Right hindlimb (tissue), 1 donor: ENCODE results near the gene AFF3.
A peak's percentile ranks its signal among the peaks of the same experiment; 100 is the strongest.

Experiments
- DNase-seq: peaks from one replicate; pipeline ENCODE4 v3.0.0-alpha.2; 2018

AFF3 gene

DNA sequence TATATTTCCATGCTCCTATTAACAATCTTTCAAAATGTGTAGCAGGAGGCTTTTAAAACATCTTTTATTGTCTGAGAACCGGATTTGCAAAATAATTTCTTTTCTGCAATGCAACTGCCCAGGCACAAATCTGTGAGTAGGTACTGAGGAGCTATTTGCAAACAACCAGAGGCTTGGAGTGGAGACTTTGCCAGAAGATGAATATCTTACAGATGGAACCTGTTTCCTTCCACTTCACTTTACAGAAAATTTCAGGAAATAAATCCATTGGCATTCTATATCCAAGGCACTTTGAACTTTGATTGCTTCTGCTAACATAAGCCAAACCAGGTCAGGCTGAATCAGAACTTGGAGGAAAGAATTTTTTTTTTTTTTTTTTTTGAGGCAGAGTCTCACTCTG is 415.2 kb downstream of the AFF3 start:
- DNase-seq, result no peak

DNA sequence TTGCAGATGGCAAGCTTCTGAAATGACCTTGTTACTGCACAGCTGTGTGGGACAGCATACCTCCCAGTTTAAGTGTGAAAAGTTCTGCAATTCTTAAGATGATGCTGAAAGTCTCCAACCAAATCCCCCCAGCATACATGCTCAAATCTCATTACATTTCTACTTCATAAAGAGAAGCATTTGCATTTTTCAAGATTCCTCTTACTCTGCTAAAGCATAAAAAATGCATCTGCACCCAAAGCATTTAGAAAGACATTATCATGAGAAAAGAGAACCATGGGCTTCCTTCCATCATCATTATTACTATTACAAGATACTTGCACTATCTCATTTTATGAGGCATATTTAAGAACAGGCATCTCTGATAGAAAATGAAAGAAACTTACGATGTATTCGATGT is 415.7 kb downstream of the AFF3 start:
- no peak for DNase-seq

DNA sequence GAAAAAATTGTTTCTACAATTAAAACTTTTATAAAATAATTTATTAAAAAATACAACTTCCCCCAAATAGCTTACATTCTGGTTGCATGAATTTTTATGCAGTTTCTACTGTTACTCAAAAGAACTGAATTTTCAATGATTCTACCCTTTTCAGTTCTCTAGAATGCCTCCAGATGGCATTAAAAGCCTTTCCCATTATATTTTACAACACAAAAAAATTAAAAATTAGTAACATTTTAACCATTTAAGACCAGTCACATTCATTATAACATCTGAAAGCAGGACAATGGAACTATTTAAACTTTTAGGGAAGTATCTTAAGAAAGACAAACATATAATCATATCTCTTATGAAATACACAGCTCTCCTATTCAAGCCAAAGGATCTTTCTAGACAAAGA is 416.6 kb downstream of the AFF3 start:
- no peak for DNase-seq

DNA sequence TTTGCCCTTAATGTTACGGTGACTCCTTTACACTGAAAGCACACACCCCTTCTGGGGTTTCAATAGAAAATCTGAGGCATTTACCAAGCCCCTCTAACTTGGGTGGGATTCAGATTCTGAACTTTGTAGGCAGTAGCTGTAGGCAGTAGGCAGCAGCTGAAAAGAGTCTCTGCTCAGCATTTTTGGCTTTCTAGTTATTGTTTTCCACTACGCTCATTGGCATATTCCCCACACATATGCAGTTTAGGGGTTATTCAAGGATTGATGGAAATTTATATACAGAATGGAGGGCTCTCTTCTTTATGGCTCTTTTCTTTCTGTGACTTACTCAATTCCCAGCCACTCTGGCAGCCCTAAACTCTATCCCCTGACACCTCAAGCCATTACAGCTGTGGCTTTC is 419.9 kb downstream of the AFF3 start:
- DNase-seq, result no peak

DNA sequence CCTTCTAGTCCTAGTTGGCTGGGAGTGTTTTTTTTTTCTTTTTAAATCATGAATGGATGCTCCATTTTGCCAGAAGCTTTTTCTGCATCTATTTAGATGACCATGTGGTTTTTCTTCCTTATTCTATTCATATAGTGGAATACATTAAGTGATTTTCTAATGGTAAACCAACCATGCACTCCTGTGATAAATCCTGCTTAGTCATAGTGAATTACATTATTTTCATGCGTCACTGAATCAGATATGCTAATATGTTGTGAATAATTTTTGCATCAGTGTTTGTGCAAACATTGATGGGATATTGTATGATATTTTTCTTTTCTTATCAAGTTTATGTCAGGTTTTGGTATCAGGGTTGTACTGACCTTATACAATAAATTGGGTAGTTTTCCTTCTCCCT is 423.3 kb downstream of the AFF3 start:
- DNase-seq, result no peak

DNA sequence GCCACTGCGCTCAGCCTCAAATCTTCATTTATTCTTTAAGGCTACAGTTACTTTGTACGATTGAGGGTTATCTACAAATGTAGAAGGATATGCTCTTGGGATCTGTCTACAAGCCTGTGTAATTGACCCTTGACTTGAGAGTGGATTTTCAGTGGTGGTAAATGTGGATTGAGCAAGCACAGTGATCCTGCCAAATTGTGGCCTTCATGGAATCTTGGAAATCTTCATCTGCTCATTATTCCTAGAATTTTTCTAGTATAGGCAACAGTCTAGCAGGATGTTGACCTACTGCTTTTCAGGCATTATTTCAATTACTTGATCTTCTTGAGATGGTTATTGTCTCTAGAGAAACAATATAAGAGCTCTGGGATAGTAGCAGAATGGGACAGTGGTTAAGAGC is 426.4 kb downstream of the AFF3 start:
- DNase-seq, result no peak

DNA sequence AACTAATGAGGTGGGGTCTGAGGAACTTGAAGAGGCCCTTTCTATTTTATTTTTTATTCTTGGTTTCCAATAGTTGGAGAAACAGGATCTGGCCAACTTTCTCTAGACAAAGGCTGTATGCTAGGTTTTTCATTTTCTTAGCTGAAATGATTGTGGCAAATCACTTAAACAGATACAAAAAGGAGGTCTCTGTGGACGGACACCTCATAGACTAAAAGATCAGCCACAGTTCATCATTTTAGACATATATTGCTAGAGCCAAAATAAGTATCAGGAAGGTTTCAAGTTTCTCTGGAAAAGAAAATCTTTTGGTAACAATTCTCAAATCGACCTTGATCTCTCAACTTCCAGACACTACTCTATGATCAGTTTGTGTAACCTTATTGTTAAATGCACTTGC is 428.0 kb downstream of the AFF3 start:
- DNase-seq, result no peak

DNA sequence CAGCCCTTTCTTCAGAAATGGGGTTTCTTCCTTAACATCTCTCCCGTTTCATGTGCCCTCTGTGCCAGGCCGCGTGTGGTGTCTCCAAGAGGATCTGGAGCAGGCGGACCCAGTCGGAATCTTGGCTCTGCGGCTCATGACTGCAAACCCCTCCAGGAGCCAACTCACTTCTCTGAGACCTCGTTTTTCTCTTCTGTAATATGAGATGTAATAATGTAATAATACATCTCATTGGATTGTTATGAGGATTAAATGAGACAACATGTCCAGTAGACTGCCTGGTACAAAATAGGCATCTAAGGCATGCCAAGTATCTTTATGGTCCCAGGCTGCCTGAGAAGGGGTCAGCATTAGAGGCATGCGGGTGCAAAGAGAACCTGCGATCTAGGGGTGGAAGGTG is 431.2 kb downstream of the AFF3 start:
- no peak for DNase-seq

DNA sequence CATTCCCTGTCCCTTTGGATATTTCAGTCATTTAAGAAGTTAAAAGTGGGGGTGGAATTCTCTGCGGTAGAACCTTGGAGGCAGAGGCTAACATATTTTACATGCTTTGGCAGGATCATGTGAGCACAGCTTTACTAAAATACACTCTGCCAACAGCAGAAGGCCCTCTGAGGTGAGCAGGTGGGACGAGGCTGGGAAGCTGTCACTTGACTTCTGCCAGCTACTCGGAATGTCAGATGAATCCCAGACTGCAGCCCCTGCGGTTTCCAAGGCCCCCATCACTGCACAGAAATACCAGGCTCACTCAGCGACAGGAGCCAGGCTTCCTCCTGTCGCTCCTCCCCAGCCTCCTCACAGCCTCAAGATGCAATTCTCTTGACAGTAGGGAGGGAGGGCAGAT is 431.7 kb downstream of the AFF3 start:
- peak; percentile 77 for DNase-seq

DNA sequence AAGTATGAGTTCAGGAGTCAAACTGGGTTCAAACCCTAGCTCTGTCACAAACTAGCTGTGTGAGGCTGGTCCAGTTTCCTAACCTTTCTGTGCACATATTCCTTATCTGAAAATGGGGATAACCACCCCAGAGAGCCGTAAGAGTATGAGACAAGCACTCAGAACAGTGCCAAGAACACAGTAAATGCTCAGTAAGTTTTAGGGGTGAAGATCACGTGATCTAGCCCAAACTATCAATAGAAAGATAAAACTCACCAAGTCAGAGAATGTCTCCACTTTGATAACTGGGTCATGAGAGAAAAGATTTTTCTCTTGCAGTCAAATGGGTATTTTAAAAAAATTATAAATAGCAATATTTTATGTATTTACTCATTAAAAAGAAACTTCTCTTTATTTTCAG is 433.2 kb downstream of the AFF3 start:
- no peak for DNase-seq

DNA sequence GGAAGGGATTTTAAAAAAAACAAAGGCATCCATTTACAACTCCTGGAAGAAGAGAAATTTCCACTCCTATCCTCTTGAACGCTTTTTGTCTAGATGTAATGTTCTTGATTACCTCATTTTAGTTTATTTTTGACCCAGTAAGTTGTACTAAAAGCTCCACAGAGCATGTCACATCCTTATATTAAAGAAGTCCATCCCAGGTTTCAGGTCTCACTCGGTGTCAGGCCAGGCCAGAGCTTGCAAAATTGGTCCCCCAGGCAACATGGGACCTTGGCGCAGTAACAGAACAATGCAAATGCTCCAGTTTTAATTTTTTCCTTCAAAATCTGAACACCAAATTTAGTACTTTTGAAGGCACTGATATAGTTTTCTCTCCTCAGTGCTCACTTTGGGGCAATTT is 434.2 kb downstream of the AFF3 start:
- DNase-seq, result peak; percentile 76

DNA sequence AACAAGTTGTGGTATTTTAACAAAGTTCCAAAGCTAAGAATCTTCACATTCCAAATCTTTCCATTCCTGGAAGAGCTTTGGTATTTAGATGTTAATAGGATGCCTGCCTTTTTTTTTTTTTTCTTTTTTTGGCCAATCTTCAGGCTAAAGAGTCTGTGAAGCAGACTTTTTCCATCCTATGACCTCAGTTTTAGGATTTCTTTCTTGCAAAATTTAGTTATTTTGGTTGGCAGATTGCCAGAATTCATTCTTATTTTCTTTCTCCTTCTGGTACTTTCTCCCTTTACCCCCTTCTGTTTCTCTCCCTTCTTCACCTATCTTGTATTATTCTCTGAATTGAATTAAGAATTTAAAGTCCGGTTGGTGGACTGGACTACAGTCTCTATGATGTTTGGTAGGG is 434.8 kb downstream of the AFF3 start:
- no peak for DNase-seq

DNA sequence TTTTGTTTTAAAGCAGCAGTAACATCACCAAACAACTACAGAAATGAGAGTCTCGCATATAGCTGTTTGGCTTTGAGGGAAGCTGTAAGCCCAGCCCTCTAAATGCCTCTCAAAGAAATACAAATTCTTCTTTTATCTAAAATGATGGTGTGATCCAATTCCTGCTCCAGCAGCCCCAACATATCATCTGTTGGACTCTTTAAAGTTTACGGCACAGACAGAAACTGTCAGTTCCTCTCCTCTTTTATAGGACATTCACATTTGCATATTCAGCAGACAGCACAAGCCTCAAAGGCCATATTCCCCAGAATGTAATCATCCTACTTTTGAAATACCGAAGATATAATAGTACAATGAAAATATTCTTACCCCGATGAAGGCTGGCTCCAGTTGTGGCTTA is 435.7 kb downstream of the AFF3 start:
- DNase-seq, result no peak

DNA sequence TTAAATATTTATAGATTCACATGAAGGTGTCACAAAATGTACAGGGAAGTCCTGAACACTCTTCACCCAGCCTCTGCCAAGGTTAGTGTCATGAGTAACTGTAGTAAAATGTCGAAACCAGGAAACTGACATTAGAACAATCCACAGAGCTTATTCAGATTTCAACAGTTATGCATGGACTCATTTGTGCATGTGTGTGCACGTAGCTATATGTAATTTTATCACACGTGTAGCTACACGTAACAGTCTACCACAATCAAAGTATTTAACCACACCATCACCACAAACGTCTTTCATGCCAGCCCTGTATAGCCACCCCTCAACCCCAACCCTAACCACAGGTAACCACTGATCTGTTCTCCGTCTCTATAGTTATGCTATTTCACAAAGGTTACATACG is 440.9 kb downstream of the AFF3 start:
- no peak for DNase-seq

DNA sequence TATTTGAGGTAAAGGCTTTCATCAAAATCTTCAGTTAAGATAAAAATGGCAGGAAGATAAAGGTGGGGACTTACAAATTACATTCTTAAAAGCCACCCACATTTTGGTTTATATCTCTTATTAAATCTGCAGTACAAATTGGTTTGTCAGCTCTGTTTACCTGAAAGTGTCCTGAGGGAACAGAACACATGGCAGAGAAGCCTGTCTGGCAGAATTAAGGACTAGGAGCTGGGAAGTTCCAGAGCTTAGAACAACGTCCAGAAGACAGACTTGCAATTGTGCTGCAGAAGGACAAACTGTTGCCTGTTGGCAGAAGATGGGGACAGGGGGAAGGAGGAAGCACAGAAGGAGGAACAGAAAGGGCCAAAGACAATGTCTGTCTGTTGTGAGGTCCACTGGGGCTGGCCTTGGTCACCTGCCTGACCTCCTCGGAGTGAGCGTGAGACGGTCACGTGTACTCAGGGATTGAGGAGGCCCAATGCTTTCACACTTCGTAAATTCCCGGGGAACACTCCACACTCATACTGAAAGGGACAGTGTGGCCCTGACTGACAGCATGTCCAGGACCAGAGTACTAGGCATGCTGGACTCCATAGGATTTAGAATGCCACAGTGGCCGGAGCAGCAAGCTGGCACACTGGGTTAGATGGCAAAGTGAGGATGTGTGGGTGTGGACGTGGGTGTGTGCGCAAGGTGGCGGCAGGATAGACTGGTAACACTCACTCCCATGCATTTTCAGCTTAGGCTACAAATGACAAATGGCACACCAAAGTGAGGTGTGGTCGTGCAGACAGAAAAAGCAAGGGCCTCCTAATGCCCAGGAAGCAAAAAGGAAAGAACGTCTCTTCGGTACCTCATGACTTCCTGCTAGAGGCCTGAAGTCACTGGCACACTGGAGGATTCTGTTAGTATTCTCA is 441.6 kb downstream of the AFF3 start:
- no peak for DNase-seq

DNA sequence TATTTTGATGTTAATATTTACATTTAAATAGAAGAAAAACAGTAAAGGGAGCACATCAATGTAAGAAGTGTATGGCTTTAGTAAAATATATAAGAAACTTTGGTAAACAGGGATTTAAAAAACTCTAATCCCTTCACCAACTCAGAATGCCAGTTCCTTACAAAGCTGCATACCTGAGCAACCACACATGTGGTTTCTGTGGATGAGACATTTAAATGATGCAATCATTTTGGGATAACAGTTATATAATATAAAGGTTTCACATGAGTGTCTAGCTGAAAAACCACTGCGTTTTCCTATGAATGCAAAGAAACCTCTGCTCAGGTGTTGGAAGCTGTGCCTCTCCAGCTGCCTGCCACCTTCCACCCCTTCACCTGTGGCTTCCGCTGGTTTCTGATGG is 443.5 kb downstream of the AFF3 start:
- DNase-seq, result no peak

DNA sequence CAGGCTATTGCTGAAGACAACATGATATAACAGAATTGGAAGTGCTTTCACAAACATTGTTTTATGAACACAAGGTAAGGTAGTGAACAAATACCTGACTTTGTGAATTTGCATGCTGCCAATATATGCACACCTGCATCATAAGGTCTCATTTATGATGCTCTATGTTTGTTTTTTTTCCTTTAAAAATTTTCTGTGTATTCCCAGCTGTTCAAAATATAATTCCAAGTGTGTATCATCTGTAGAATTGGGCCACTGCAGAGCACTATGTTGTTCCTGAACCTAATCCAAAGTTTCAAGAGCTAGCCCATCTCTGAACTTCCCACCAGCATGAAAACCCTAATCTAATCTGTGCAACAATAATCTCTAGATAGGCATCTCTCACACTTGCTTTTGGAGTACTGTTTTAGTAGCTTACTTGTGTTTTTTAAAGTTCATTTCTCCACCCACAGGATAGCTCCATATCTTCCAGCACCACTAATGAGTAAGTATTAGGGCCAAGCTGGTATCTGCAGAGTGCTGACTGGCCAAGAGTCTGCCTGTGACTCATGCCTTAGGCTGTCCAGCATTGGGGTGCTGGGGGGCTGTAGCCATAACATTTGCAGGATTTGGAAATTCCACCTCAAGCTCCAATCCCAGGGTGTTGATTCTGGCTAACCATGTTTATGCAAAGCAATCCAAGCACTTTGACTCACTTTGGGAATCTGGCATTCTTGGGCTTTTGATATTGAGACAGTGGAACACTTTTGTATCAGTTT is 444.4 kb downstream of the AFF3 start:
- DNase-seq, result no peak

DNA sequence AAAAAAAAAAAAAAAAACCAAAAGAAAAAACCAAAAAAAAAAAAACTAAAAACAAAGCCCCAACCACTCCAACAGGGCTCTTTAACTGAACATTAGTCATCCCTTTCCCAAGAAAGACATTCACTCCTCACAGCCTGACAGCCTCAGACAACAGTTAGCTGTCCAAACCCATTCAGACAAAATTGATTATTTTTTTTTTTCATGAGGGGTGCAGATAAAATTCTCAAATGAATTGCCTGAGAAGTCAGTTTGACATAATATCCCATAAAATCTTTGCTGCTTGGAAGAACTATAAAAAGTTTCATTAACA is 446.5 kb downstream of the AFF3 start:
- DNase-seq, result no peak

DNA sequence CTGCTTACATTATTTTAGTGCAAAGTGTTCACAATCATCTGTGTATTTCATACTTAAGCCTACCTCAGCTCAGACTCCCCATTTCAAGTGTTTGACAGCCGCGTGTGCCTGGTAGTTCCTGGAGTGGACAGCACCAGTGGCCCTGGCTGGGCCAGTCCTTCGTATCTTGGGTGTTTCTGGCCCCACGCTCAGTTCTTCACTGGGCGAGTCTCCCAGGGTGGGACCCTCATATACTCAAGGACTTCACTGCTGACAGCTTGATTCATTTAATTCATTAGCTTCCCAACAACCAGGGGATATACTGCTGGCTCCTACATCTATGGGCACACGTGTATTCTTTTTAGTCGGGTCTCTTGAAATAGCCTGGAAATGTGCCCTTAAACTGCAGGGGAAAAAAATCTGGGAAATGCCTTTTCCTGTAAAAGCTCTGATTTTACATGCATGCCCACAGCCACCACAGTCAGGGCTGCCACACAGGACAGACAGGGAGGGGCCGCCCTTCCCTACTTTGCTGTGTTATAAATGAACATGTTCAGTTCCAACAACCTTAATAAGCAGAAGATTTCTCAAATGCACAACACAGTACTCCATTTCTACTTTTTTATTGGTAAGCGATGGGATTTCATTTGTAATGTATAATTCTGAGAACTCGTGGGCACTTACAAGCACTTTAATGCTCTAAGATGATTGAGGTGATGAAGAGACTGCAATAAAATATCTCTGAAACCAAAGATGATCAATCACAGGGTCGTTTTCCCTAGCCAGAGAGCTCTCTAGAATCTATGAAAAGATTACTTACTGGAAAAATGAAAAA is 447.1 kb downstream of the AFF3 start:
- DNase-seq, result peak; percentile 49

DNA sequence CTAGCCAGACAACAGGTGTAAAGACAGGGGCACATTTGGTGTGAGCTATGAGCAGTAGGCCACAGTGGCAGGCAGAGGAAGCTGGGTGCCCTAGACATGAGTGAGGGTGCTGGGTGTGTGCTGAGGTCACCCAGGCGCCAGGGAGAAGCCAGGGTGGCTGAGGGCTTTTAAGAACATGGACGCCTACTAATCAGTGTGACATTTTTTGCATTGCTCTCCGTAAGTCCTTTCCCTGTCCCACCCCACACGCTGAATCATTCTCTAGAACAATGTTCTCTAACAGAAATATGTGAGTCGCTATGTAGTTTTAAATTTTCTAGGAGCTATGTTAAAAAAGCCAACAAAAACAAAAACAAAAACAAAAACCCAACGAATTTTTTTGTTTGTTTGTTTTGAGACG is 448.1 kb downstream of the AFF3 start:
- no peak for DNase-seq

DNA sequence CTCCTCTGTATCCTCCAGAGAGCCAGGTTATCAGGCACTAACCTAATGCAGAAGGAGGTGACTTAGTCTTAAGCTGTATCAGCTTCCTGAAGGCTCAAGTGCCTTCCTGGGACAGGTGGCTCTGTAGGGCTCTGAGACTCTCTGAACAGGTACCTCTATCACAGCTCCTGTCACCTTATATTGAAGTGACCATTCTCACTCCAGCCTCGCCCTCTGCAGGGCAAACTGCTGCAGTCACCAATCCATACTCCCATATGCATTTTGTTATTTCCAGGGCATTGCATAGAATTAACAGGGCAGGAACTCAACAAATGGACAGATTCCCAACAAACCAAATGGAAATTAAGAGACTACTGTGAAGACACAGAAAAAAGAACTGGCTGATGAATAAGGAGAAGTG is 449.6 kb downstream of the AFF3 start:
- no peak for DNase-seq

DNA sequence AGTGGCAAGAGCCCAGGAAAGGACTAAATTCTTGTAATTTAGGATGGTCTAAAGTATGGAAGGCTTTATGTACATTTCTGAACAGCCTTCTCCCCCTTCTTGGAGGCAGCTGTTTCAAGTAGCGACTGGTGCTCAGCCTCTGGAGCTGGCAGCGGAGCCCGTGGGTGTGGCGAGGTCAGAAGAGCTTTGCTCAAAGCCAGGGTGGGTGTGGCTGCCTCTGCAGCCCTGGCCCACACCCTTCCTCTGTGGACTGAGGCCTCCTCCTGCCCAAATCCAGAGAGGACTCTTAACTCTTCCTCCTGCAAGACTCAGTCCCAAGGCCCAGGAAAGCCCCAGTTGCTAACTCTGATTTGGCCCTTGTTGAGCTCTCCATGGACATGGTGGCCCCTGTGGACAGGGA is 450.5 kb downstream of the AFF3 start:
- peak; percentile 76 for DNase-seq

DNA sequence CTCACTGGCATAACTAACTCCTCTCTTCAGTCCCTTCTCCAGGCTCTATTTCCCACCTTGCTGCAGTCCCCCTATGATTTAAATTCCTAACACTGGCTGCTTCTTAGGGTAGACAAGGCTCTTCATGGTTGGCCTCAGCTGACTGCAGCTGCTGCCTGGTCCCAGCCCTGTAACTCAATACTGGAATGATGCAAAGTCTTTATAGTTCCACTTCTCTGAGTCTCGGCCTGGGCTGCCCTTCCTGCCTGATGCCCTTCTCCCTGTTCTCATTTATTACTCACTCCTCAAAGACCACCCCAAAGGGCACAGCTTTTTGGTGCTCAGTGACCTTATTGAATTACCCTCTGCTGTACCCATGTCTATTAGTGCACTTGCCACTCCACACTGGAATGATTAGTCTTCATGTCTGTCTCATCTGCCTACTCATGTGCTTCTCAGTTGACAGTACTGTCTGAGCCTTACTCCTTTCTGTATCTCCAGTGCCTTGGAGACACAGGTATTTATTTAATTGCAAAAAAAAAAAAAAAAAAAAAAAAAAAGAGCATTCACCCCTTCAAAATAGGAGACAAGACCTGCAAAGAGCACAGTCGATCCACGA is 453.1 kb downstream of the AFF3 start:
- DNase-seq, result peak; percentile 68
